ENCODE results near the gene SETDB1. TPM values are rescaled to one million over a fixed set of nuclear protein-coding genes. Genes with fewer than 3 reads are reported as not detected.

The SETDB1 gene
- total RNA-seq, 1 experiment from 2014 or later: 67.4 TPM

DNA sequence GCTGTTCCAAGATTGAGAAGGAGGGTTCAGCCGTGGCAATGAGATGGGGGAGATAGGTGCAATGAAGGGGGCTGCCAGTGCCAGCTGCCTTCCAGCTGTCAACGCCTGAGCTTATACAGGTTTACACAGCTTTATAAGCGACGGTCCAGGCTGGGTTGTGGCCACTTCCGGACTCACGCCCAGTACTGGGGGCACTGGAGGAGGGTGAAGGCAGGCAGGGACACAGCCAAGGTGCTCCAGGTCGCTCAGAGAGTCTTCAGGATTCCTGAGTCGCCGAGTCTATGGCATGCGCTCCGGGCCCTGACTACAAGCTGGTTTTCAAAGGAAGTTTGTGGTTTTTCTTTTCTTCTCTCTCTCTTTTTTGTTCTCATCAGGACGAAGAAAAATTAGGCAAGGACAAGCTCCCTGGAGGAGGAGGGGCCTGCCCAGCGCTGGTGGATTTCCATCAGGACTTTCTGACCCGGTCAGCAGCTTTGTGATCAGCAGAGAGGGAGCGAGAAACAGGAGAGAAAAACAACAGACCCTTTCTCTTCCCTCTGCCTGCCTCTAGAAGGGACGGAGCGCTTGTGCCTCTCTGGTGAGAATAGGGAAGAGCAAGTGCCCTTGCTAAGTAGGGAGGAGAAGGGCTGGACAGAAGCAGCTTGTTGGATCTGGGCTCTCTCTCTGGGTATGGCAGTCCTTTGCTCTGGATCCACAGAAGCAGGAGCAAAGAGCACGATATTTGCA is 80.3 kb downstream of the SETDB1 start, which contains the start of gene MINDY1:
TSS of gene MINDY1 (minus strand) at position 576 of the 726 bp plus-strand sequence. CDS start 4,285 bp downstream, outside the sequence.
- ChIA-PET CTCF (interaction anchor here (0.6 to 3.7 kb wide), 40 partner anchors 11 to 751 kb away, joined by 3 to 113 read pairs (median 4); partner anchors contain the start of genes ANXA9, BNIPL, CDC42SE1 and MLLT11), POLR2A (interaction anchor here (0.6 to 3.7 kb wide), 62 partner anchors 10 to 1119 kb away, joined by 3 to 61 read pairs (median 4); partner anchors contain the start of genes ANXA9, APH1A, C1orf56 and CDC42SE1)
- peak within 1 kb of the TSS; percentile 99 for H3K27ac Mint-ChIP-seq (ENCODE audit: low read depth, unreplicated experiment)
- TSS peak; percentile 21 for BruUV-seq (replicated peaks)
- peaks cover 15% of the 10 kb centered on the region for H3K36me3 Mint-ChIP-seq (ENCODE audit: insufficient read depth, unreplicated experiment)
- intact Hi-C loops (cut with micrococcal nuclease): loop anchor here (1.0 to 5.0 kb wide), 3 partner anchors 27 to 444 kb away; partner anchors contain the start of gene CDC42SE1
- H3K27me3 Mint-ChIP-seq (ENCODE audit: insufficient read depth, unreplicated experiment): no peaks in the 10 kb centered on the region
- peak within 1 kb of the TSS; percentile 94 for H3K4me3 Mint-ChIP-seq (ENCODE audit: unreplicated experiment)
- no peaks in the 10 kb centered on the region for H3K9me3 Mint-ChIP-seq (ENCODE audit: unreplicated experiment)
- peak; percentile 91 for DNase-seq (ENCODE audit: unreplicated experiment)
- TF ChIP-seq, protein P1, sequence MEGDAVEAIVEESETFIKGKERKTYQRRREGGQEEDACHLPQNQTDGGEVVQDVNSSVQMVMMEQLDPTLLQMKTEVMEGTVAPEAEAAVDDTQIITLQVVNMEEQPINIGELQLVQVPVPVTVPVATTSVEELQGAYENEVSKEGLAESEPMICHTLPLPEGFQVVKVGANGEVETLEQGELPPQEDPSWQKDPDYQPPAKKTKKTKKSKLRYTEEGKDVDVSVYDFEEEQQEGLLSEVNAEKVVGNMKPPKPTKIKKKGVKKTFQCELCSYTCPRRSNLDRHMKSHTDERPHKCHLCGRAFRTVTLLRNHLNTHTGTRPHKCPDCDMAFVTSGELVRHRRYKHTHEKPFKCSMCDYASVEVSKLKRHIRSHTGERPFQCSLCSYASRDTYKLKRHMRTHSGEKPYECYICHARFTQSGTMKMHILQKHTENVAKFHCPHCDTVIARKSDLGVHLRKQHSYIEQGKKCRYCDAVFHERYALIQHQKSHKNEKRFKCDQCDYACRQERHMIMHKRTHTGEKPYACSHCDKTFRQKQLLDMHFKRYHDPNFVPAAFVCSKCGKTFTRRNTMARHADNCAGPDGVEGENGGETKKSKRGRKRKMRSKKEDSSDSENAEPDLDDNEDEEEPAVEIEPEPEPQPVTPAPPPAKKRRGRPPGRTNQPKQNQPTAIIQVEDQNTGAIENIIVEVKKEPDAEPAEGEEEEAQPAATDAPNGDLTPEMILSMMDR (IDR thresholded peaks at IDR 0.05; ENCODE audit: unreplicated experiment): peak; percentile 35
- peaks cover 43% of the 10 kb centered on the region for H3K4me1 Mint-ChIP-seq (ENCODE audit: insufficient read depth, unreplicated experiment)

DNA sequence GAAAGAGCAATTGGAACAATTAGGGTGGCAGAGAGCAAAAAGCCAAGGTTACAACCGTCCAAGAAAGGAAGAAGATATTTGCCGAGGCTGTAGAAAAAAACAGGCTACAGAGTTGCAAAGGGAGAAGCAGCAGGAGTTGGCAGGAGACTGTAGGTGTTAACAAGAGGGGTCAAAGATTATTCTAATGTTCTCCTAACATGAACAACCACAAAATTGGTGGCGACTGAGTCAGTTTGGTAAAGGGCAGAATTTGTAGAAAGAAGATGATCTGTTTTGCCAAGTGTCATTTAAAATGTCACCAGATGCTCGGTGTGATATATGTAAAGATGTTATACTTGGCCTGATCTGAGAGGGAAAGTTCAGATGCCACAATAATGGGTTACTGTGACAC is 81.7 kb downstream of the SETDB1 start:
- TF ChIP-seq, protein P1 (IDR thresholded peaks at IDR 0.05; ENCODE audit: unreplicated experiment): no peak
- POLR2A ChIA-PET: interaction anchor here (0.7 to 3.7 kb wide), 7 partner anchors 27 to 523 kb away, joined by 3 to 56 read pairs (median 16); partner anchors contain the start of genes ANXA9, C1orf56, CDC42SE1 and LYSMD1
- Mint-ChIP-seq H3K27me3 (ENCODE audit: insufficient read depth, unreplicated experiment) (no peaks in the 10 kb centered on the region), H3K4me1 (ENCODE audit: insufficient read depth, unreplicated experiment) (peaks cover 40% of the 10 kb centered on the region), H3K27ac (ENCODE audit: low read depth, unreplicated experiment) (peak overlapping the region; percentile 99), H3K4me3 (ENCODE audit: unreplicated experiment) (peak overlapping the region; percentile 94), H3K36me3 (ENCODE audit: insufficient read depth, unreplicated experiment) (peaks cover 11% of the 10 kb centered on the region), H3K9me3 (ENCODE audit: unreplicated experiment) (no peaks in the 10 kb centered on the region)
- intact Hi-C loops (cut with micrococcal nuclease): loop anchor here (5.0 kb wide), 2 partner anchors 49 to 446 kb away; partner anchors contain the start of gene CDC42SE1
- BruUV-seq (replicated peaks): TSS peak; percentile 79
- CTCF ChIA-PET: interaction anchor here (0.6 to 3.7 kb wide), 5 partner anchors 17 to 62 kb away, joined by 3 to 85 read pairs (median 8); partner anchors contain the start of gene ANXA9
- DNase-seq (ENCODE audit: unreplicated experiment): no peak

DNA sequence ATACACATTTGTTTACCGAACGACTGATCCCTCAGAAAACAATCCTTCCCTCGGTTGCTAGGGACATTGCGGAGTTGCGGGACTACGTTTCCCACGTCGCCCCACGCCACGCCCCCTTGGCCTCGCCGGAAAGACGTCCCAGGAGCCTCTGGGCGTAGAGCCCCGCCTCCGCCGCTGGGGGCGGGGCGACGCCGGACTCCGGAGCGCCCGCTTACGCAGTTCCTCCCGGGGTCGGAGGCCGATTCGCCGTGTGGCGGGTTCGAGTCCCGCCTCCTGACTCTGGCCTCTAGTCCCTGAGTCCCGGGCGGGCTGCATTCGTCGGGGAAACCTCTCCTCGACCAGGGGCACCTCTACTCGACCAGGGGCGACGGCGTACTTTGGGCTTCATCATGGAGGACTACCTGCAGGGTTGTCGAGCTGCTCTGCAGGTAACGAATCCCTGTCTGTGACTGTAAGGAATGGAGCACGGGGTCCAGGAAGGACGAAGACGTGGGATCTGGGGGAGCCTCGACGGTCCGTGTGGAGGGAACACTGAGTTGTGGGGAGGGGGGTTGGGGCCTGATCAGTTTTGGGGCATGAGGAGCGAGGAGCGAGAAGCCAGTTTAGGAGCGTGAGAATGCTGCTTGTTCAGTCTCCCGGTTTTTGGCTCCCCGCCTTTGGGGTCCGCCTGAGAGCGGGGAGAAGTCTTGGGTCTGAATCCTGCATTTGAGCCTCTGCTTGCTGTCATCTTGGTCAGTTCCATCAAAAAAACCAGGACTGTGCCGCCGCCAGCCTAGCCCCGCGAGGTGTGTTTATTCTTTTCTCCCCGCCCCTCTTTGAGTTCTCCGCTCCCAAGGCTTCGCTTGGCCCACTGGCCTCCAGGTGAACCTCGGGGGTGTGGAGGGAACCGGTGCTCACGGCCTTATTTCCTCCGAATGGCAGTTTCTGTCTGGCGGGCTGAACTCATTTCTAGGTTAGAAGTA is 82.4 kb downstream of the SETDB1 start, which contains the start of gene PRUNE1:
TSS of gene PRUNE1 (plus strand) at position 206 of the 962 bp plus-strand sequence. CDS start at position 390, 184 bp downstream.
- intact Hi-C loops (cut with micrococcal nuclease): loop anchor here (5.0 kb wide), 2 partner anchors 49 to 446 kb away; partner anchors contain the start of gene CDC42SE1
- H3K4me3 Mint-ChIP-seq (ENCODE audit: unreplicated experiment): peak within 1 kb of the TSS; percentile 94
- peaks cover 16% of the 10 kb centered on the region for H3K36me3 Mint-ChIP-seq (ENCODE audit: insufficient read depth, unreplicated experiment)
- BruUV-seq (replicated peaks): TSS peak; percentile 50
- no peaks in the 10 kb centered on the region for H3K9me3 Mint-ChIP-seq (ENCODE audit: unreplicated experiment)
- peaks cover 35% of the 10 kb centered on the region for H3K4me1 Mint-ChIP-seq (ENCODE audit: insufficient read depth, unreplicated experiment)
- ChIA-PET CTCF (interaction anchor here (1.1 to 1.9 kb wide), 2 partner anchors 16 to 149 kb away, joined by 3 to 8 read pairs; no protein-coding TSS in a partner anchor), POLR2A (interaction anchor here (0.7 to 2.9 kb wide), 6 partner anchors 13 to 524 kb away, joined by 3 to 16 read pairs (median 3); partner anchors contain the start of genes CDC42SE1 and MLLT11)
- H3K27me3 Mint-ChIP-seq (ENCODE audit: insufficient read depth, unreplicated experiment): no peaks in the 10 kb centered on the region
- peak; percentile 97 for DNase-seq (ENCODE audit: unreplicated experiment)
- H3K27ac Mint-ChIP-seq (ENCODE audit: low read depth, unreplicated experiment): peak within 1 kb of the TSS; percentile 99
- TF ChIP-seq, protein P1 (IDR thresholded peaks at IDR 0.05; ENCODE audit: unreplicated experiment): no peak
